Esophagus squamous epithelium (tissue), 5 donors: Measurements from ENCODE around the gene TDRD12. TPM values are rescaled to one million over a fixed set of nuclear protein-coding genes. Genes with fewer than 3 reads are reported as not detected.

ENCODE experiments used
- DNase-seq: peaks from one replicate; lab custom pipeline; 2025; lab: John Stamatoyannopoulos, UW
- H3K27ac ChIP-seq, 4 donors: fragments of 200-600 bp; sonication (generic); one replicate each; pipeline ENCODE4 v1.5.1; 2016 to 2019; ENCODE audit warnings: mild to moderate bottlenecking in 1 of 4
- H3K27me3 ChIP-seq, 4 donors: fragments of 200-600 bp; sonication (generic); 1 replicate in 3 of 4; 2 replicates in 1 of 4; pipeline versions ENCODE4 v1.5.1 to v1.6.0; 2017 to 2021; ENCODE audit warnings: antibody characterized with exemption in 1 of 4
- H3K36me3 ChIP-seq, 3 donors: fragments of 200-600 bp; sonication (generic); one replicate each; pipeline ENCODE4 v1.5.1; 2016 to 2019
- H3K4me1 ChIP-seq, 3 donors: fragments of 200-600 bp; sonication (generic); one replicate each; pipeline ENCODE4 v1.5.1; 2017 to 2019
- H3K4me3 ChIP-seq, 4 donors: fragments of 200-600 bp; sonication (generic); 1 replicate in 3 of 4; 2 replicates in 1 of 4; pipeline ENCODE4 v1.5.1; 2016 to 2019; ENCODE audit warnings: mild to moderate bottlenecking in 2 of 4, moderate library complexity in 1 of 4
- H3K9me3 ChIP-seq, 3 donors: fragments of 200-600 bp; sonication (generic); one replicate each; pipeline ENCODE4 v1.5.1; 2016 to 2019
- POLR2A ChIP-seq, 4 donors: fragments of 450-650 bp; IDR thresholded peaks; one replicate each; pipeline ENCODE4 v1.6.1; 2017; ENCODE audit warnings: antibody characterized with exemption in 4 of 4, mild to moderate bottlenecking in 4 of 4, moderate library complexity in 3 of 4
- WGBS, 2 donors: methylation state at CpG; one replicate each; pipeline ENCODE4 v1.1.5; 2018; 5-methylcytosine and 5-hydroxymethylcytosine counted together
- intact Hi-C: fragments of 100-400 bp; cut with DNase I; formaldehyde crosslinking; loops from one replicate; pipeline ENCODE4 v1.15.0; 2022
- small RNA-seq, 4 donors: library from RNA; depleted of rRNA; stranded (forward); fragments of <200 nt; gene quantifications; one replicate each; pipeline ENCODE3, GENCODE V24; 2016
- total RNA-seq, 4 donors: library from RNA; depleted of rRNA; stranded (reverse); fragments of >200 nt; gene quantifications; one replicate each; pipeline ENCODE4 v1.1.0, GENCODE V29; 2016
- TF ChIP-seq, protein P1 (sequence below), 6 experiments: fragments of 450-650 bp in 4 of 6; fragments of 200-600 bp in 2 of 6; sonication (generic) in 2 of 6; IDR thresholded peaks; one replicate each; pipeline ENCODE4 v1.5.1; 2016 to 2019; ENCODE audit warnings: antibody characterized with exemption in 6 of 6, mild to moderate bottlenecking in 4 of 6, moderate library complexity in 4 of 6
- donor health status: DM: yes; HTN: yes; CAD: no.

Gene TDRD12
- total RNA-seq, 4 donors from 2014 or later = 0.18 to 1.7 (median 0.42) TPM; not detected in 1

DNA sequence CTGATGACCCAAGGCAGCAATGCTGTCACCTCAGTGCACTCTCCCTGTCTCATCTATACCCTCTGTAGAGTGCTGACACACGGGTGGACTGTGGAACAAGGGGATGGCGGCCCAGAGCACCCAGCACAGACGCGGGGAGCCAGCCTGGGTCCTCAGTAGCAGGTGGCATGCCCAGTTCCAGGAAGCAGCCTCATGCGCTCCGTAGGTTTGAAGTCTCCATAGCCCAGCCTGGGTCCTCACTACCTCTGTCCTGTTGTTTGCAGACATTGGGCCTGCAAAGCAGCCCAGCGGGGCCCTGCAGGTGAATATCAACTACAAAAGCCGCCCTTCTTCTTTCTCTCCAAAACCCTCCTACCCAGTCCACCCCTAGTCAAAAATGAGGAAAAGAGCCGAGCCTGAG lies 155.0 kb downstream of the TDRD12 start:
- Histone ChIP-seq H3K27ac (no peak overlapping the region), H3K36me3 (peaks cover 0 to 18% (median 0%) of the 10 kb centered on the region in 3 donors), H3K4me1 (no peaks in the 10 kb centered on the region), H3K27me3 (no peaks in the 10 kb centered on the region), H3K4me3 (no peak overlapping the region), H3K9me3 (no peaks in the 10 kb centered on the region)
- no peak for DNase-seq
- TF ChIP-seq, protein P1, sequence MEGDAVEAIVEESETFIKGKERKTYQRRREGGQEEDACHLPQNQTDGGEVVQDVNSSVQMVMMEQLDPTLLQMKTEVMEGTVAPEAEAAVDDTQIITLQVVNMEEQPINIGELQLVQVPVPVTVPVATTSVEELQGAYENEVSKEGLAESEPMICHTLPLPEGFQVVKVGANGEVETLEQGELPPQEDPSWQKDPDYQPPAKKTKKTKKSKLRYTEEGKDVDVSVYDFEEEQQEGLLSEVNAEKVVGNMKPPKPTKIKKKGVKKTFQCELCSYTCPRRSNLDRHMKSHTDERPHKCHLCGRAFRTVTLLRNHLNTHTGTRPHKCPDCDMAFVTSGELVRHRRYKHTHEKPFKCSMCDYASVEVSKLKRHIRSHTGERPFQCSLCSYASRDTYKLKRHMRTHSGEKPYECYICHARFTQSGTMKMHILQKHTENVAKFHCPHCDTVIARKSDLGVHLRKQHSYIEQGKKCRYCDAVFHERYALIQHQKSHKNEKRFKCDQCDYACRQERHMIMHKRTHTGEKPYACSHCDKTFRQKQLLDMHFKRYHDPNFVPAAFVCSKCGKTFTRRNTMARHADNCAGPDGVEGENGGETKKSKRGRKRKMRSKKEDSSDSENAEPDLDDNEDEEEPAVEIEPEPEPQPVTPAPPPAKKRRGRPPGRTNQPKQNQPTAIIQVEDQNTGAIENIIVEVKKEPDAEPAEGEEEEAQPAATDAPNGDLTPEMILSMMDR (IDR thresholded peaks at IDR 0.05) = no peak
- no peak for TF ChIP-seq POLR2A (IDR thresholded peaks at IDR 0.05)
- intact Hi-C loops = no loop called here
- WGBS, 2 donors = 69 to 79% methylated on average over 7 to 8 of the region's 9 CpGs

DNA sequence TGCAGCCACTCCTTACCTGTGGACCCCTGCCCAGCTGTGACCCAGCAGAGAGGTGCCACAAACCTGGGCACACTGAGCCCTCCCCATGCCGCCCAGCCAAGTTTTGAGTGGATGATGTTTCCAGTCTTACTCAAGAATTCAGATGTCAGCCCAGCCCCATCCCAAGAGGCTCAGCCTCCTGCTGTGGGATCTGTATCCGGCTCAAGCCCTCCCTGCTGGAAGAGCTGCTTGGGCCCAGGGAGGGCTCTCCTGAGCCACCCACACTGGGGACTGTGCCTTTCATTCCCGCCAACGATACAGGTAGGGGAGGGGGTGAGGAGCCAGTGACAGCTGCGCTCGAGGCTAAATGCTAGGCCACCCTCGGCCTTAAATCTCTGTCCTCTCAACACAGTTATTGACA lies 155.9 kb downstream of the TDRD12 start:
- H3K4me1 ChIP-seq = no peaks in the 10 kb centered on the region
- H3K9me3 ChIP-seq = no peaks in the 10 kb centered on the region
- intact Hi-C loops = no loop called here
- H3K36me3 ChIP-seq = peaks cover 0 to 25% (median 0%) of the 10 kb centered on the region in 3 donors
- DNase-seq = no peak
- TF ChIP-seq, protein P1 (IDR thresholded peaks at IDR 0.05) = no peak
- no peak for TF ChIP-seq POLR2A (IDR thresholded peaks at IDR 0.05)
- no peak overlapping the region for H3K27ac ChIP-seq
- WGBS, 2 donors = 57 to 64% methylated on average over 3 to 7 of the region's 7 CpGs
- H3K4me3 ChIP-seq = no peak overlapping the region
- no peaks in the 10 kb centered on the region for H3K27me3 ChIP-seq

DNA sequence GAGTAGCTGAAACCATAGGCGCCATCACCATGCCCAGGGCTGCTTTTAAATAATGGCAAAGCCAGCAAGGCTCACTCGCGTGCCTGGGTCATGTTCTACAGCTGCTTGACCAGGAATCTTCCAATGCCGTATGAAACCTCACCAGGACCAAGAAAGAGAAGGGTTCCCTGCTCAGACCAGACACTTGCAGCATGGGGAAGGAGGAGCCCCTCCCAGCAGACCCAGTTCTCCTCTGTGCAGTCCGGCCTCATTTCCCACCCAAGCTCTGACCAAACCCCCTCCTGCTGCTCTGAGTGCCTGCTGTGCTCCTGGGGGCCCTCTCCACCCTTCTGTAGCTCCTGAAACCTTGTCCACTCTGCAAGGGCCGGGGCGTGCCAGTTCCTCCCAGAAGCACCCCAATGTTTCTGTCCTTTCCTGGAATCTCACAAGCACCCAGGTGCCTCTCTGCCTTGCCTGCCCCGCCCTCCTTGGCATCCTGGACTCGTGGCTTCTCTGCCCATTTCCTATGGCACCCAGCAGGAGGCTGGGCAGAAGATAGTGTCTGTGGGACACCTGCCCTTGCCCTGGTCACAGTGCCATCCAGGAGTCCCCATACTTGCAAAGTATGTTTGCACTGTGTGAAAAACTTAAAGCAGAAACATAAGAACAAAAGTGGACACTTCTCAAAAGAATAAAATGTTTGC lies 156.8 kb downstream of the TDRD12 start:
- DNase-seq = no peak
- WGBS, 2 donors = 74 to 81% methylated on average over 5 to 7 of the region's 9 CpGs
- peaks cover 0 to 31% (median 0%) of the 10 kb centered on the region in 3 donors for H3K36me3 ChIP-seq

DNA sequence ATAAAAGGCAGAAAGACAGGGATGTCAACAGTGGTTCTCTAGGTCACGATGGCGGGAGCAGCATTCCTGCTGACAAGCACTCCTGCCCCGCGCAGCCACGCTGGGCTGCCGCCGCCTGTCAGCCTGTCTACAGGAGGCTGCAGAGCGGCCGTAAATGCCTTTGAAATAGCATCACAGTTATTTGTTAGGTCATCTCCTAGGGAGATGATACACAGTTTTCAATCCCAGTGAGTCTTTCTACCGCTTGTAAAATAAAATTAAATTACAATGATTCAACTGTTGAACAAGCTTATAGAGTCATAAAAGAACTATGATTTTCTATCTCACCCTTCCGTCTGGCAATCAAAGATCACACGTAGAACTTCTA lies 157.3 kb downstream of the TDRD12 start:
- no peaks in the 10 kb centered on the region for H3K9me3 ChIP-seq

More for the DNA sequence above, 156.8 kb downstream of the TDRD12 start:
- no peak for TF ChIP-seq POLR2A (IDR thresholded peaks at IDR 0.05)
- TF ChIP-seq, protein P1 (IDR thresholded peaks at IDR 0.05) = no peak
- intact Hi-C loops = no loop called here
- no peaks in the 10 kb centered on the region for H3K4me1 ChIP-seq
- H3K4me3 ChIP-seq = no peak overlapping the region
- no peak overlapping the region for H3K27ac ChIP-seq
- no peaks in the 10 kb centered on the region for H3K27me3 ChIP-seq
- H3K9me3 ChIP-seq = no peaks in the 10 kb centered on the region

More for the DNA sequence above, 157.3 kb downstream of the TDRD12 start:
- Histone ChIP-seq H3K27me3 (no peaks in the 10 kb centered on the region), H3K4me3 (no peak overlapping the region), H3K36me3 (peaks cover 0 to 36% (median 0%) of the 10 kb centered on the region in 3 donors), H3K27ac (no peak overlapping the region), H3K4me1 (no peaks in the 10 kb centered on the region)
- no peak for DNase-seq
- WGBS, 2 donors = 75 to 86% methylated on average over 12 of the region's 12 CpGs
- intact Hi-C loops = no loop called here
- TF ChIP-seq POLR2A (IDR thresholded peaks at IDR 0.05) = no peak
- TF ChIP-seq, protein P1 (IDR thresholded peaks at IDR 0.05) = no peak

Small RNAs within 50 kb of the gene (small RNA-seq; reads per million reads assigned to genes)
- 0 reads per million in 4 donors for gene RN7SKP22

Other genes starting within 250 kb of the TDRD12 start
- gene PDCD5, start 138.6 kb upstream of the TDRD12 start, total RNA-seq = 100 to 1,000 TPM in 3 of 4 donors, 10 to 100 TPM in 1; 97.3 to 127 (median 110) TPM
- 10 to 100 TPM; 19.5 to 29.2 (median 21.5) TPM for gene ANKRD27, start 44.6 kb upstream of the TDRD12 start, total RNA-seq
- 1 to 10 TPM in 1 of 4 donors, under 1 TPM in 3; 0.09 to 2.0 (median 0.23) TPM for gene RGS9BP, start 43.9 kb upstream of the TDRD12 start, total RNA-seq
- 10 to 100 TPM; 13.3 to 20.8 (median 14.1) TPM for gene NUDT19, start 27.9 kb upstream of the TDRD12 start, total RNA-seq
- gene SLC7A9, start 150.0 kb downstream of the TDRD12 start, total RNA-seq = under 1 TPM in 1 of 4 donors, not detected in 3; 0.19 TPM